GM10266 (cell line): ENCODE results near the gene RBM19.

Source experiments
- DNase-seq: peaks from one replicate; pipeline ENCODE4 v3.0.0; 2012; ENCODE audit errors: extremely low spot score
- CTCF ChIP-seq: IDR thresholded peaks from 2 replicates; pipeline ENCODE4 v1.5.1; 2012; ENCODE audit warnings: mild to moderate bottlenecking, low read depth; ENCODE audit not compliant: control insufficient read depth, insufficient read depth; ENCODE audit errors: missing control alignments

RBM19 gene

DNA sequence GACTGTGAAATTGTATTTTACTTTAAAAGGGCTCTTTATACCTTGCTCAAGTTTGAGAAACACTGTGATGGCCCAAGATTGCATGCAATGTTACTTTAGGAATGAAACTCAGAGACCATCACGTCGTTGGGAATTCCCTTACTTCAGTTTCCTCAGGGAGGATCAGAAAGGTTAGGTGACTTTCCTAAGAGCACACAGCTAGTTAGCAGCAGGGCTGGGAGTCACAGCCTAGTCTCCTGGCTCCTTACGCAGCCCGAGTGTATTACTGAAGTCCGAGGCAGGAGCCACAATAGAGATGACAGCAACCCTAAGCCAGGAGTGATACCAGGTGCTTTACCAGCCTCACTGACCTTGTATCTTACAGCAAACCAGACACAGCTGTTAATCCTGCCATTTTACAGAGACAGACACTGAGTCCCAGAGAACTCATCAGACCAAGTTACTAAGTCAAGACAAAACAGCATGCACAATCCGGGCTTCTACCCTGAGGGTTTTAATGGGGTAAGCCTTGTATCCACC, 67.0 kb downstream of the RBM19 start:
- TF ChIP-seq CTCF: no peak
- DNase-seq: no peak

DNA sequence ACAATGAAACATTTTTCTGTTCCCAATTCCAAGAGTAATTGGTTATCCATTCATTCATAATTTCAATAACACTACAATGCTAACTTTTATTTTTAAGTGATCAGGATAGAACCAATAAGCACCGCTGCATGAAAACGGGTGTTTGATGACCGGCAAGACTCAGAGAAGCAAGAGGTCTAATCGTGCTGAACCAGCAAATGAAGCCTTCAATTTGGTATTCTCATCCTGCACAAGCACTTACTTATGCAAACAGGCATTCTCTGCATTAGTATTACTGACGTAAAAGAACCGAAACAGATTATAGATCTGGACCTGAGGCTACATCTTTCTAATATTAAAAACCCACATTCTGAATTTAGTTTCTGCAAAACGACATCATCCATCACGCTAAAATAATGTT, 67.7 kb downstream of the RBM19 start:
- DNase-seq: no peak
- no peak for TF ChIP-seq CTCF

DNA sequence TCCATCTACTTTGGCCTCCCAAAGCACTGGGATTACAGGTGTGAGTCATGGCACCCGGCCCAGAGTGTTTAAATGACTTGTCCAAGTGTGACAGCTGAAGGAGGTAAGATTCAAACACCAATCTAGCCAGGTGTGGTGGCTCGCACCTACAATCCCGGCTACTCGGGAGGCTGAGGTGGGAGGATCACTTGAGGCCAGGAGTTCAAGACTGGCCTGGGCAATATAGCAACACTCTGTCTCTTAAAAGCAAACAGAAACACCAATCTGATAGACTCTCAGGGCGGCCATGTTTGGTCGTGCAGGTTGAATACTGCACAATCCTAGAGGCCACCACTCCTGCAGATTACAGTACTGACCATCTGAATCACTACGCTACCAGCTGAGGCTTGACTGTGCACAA, 68.7 kb downstream of the RBM19 start:
- TF ChIP-seq CTCF: no peak

GRCh38 chr12:113896841-113897240, 69.3 kb downstream of the RBM19 start:
- TF ChIP-seq CTCF: no peak
- DNase-seq: no peak

More for the DNA sequence above, 68.7 kb downstream of the RBM19 start:
- DNase-seq: no peak

- DNase-seq: no peak
- no peak for TF ChIP-seq CTCF
Measured at GRCh38 chr12:113896194-113896593, 69.9 kb downstream of the RBM19 start.

DNA sequence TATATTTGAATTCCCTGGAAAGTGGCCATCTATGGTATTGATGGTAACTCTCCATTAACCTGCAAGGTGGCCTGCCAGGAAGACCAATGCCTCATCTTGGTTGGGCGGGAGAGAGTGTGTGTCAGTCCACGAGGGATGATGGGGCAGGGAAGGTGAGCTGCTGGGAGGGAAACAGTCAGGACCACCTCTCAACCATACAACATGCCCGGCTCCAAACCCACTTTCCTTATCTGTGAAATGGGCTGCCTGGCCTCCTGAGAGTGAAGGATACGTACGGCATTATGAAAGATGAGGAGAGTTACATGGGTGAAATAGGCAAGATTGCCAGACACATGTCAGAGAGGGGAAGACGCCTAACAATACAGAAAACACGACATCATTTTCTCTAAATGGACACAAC, 70.9 kb downstream of the RBM19 start:
- DNase-seq: no peak
- no peak for TF ChIP-seq CTCF

DNA sequence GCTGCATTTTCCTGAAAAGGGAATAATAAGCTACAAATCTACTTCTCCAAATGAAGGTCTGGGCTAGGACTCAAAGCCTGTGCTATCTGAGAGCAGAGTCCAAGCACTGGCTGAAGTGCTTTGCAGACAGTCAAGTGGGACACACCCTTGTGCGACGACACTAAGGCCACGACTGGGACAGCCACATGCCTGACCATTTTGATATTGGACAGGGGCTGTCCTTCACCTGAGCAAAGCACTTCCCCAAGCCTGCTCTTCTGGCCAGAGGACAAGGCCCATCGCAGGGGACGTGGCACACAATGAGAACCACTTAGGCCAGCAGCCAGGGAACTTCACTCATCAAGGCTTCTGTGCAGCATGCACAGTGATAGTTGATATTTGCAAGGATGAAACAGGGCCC, 71.4 kb downstream of the RBM19 start:
- DNase-seq: no peak
- no peak for TF ChIP-seq CTCF
